Measurements from ENCODE around the gene WASHC4.

The WASHC4 gene

DNA sequence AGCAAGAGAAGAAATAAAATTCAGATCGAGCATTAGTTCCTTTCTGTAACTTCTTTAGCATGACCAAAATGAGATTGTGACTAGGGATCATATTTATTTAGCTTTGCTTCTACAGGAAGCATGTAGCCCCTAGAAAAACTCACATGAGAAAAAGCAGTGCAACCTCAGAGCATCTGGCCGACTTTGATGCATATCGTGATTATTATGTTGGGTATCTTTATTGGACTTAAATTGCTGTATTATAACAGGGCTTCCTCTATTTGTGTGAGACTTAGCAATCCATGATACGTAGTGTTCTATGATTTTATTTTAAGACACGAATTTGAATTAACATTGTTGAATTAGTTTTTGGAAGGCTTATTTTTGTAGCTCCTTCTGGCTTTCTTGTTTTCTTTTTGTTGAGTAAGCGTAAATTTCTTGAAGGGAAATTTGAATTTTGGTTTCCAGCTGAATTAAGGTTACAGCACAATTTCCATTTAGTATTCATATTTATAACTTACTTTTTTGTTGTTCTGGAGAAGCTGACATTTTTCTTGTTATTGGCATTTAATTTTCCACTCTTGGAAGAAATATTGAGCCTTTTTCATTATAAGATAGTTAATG, 33.9 kb downstream of the WASHC4 start:
- Histone ChIP-seq H3K4me3 (ENCODE audit: low read depth in 1 of 2, low read length in 2 of 2) (no peak overlapping the region), H3K9ac (ENCODE audit: low read depth, low read length) (no peak overlapping the region), H3K79me2 (ENCODE audit: insufficient read depth, low read length) (no peaks in the 10 kb centered on the region), H3K9me3 (ENCODE audit: insufficient read depth, low read length, severe bottlenecking) (no peaks in the 10 kb centered on the region), H3K36me3 (ENCODE audit: insufficient read depth, low read length) (peaks cover 75% of the 10 kb centered on the region), H2AFZ (ENCODE audit: low read depth, low read length) (no peak overlapping the region), H3K4me1 (ENCODE audit: insufficient read depth, low read length) (no peaks in the 10 kb centered on the region), H3K27me3 (ENCODE audit: insufficient read depth, low read length, poor library complexity) (no peaks in the 10 kb centered on the region), H3K27ac (ENCODE audit: low read length) (no peak overlapping the region), H4K20me1 (ENCODE audit: insufficient read depth, low read length) (no peaks in the 10 kb centered on the region), H3K4me2 (ENCODE audit: insufficient read depth, low read length) (no peak overlapping the region)
- ATAC-seq (ENCODE audit: insufficient read depth, low read depth) (no peak), DNase-seq (no peak)
- no peak for TF ChIP-seq EZH2 (IDR thresholded peaks at IDR 0.05; ENCODE audit: borderline replicate concordance, low read depth, low read length, severe bottlenecking)
- TF ChIP-seq, protein P1, sequence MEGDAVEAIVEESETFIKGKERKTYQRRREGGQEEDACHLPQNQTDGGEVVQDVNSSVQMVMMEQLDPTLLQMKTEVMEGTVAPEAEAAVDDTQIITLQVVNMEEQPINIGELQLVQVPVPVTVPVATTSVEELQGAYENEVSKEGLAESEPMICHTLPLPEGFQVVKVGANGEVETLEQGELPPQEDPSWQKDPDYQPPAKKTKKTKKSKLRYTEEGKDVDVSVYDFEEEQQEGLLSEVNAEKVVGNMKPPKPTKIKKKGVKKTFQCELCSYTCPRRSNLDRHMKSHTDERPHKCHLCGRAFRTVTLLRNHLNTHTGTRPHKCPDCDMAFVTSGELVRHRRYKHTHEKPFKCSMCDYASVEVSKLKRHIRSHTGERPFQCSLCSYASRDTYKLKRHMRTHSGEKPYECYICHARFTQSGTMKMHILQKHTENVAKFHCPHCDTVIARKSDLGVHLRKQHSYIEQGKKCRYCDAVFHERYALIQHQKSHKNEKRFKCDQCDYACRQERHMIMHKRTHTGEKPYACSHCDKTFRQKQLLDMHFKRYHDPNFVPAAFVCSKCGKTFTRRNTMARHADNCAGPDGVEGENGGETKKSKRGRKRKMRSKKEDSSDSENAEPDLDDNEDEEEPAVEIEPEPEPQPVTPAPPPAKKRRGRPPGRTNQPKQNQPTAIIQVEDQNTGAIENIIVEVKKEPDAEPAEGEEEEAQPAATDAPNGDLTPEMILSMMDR (IDR thresholded peaks at IDR 0.05; ENCODE audit: borderline replicate concordance, extremely low read depth, low read length, poor library complexity, severe bottlenecking) = no peak

DNA sequence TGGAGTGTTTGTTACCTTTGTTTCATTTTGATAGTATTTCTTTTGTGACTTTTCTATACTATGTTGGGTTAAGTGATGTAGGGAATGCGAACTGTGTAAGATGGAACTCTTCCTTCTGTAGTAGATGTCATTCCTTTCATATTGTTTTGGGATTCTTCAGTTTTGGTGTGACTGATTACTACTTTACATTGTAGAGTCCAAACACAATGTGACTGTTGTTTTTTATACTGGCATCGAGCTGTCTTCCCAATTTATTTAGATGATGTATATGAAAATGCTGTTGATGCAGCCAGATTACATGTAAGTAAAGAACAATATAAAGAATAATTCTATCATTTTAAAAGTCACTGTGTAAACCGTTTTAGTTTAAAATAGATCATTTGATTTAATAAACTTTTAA, 34.7 kb downstream of the WASHC4 start:
- no peak overlapping the region for H3K27ac ChIP-seq (ENCODE audit: low read length)
- H3K9me3 ChIP-seq (ENCODE audit: insufficient read depth, low read length, severe bottlenecking) = no peaks in the 10 kb centered on the region
- peaks cover 75% of the 10 kb centered on the region for H3K36me3 ChIP-seq (ENCODE audit: insufficient read depth, low read length)
- DNase-seq = no peak
- H4K20me1 ChIP-seq (ENCODE audit: insufficient read depth, low read length) = no peaks in the 10 kb centered on the region
- H3K4me2 ChIP-seq (ENCODE audit: insufficient read depth, low read length) = no peak overlapping the region
- TF ChIP-seq EZH2 (IDR thresholded peaks at IDR 0.05; ENCODE audit: borderline replicate concordance, low read depth, low read length, severe bottlenecking) = no peak
- TF ChIP-seq, protein P1 (IDR thresholded peaks at IDR 0.05; ENCODE audit: borderline replicate concordance, extremely low read depth, low read length, poor library complexity, severe bottlenecking) = no peak
- H3K27me3 ChIP-seq (ENCODE audit: insufficient read depth, low read length, poor library complexity) = no peaks in the 10 kb centered on the region
- no peaks in the 10 kb centered on the region for H3K4me1 ChIP-seq (ENCODE audit: insufficient read depth, low read length)
- no peaks in the 10 kb centered on the region for H3K79me2 ChIP-seq (ENCODE audit: insufficient read depth, low read length)
- no peak for ATAC-seq (ENCODE audit: insufficient read depth, low read depth)
- H3K4me3 ChIP-seq (ENCODE audit: low read depth in 1 of 2, low read length in 2 of 2) = no peak overlapping the region
- no peak overlapping the region for H2AFZ ChIP-seq (ENCODE audit: low read depth, low read length)
- no peak overlapping the region for H3K9ac ChIP-seq (ENCODE audit: low read depth, low read length)

DNA sequence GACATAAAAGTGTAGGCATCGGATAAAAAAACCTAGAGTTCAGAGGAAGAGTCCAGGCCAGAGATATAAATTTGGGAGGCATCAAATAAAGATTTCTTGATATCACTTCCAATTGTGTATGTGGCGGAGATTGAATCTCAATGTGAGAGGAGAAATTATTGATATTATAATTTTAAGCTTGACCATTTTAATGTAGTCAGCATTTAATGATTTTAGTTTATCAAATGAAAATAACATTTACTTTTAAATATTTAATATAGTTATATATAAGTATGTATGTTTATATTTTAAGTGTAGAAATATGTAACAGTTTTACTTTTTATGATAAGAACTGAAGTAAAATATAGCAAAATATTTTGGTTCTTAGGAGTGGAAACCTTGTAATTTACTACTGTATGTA, 48.7 kb downstream of the WASHC4 start:
- Histone ChIP-seq H3K4me3 (ENCODE audit: low read depth in 1 of 2, low read length in 2 of 2) (no peak overlapping the region), H3K9ac (ENCODE audit: low read depth, low read length) (no peak overlapping the region), H3K27ac (ENCODE audit: low read length) (no peak overlapping the region), H3K4me2 (ENCODE audit: insufficient read depth, low read length) (no peak overlapping the region), H3K9me3 (ENCODE audit: insufficient read depth, low read length, severe bottlenecking) (no peaks in the 10 kb centered on the region), H3K27me3 (ENCODE audit: insufficient read depth, low read length, poor library complexity) (no peaks in the 10 kb centered on the region), H4K20me1 (ENCODE audit: insufficient read depth, low read length) (no peaks in the 10 kb centered on the region), H2AFZ (ENCODE audit: low read depth, low read length) (no peak overlapping the region), H3K36me3 (ENCODE audit: insufficient read depth, low read length) (peaks cover 73% of the 10 kb centered on the region), H3K79me2 (ENCODE audit: insufficient read depth, low read length) (no peaks in the 10 kb centered on the region), H3K4me1 (ENCODE audit: insufficient read depth, low read length) (no peaks in the 10 kb centered on the region)
- DNase-seq = no peak
- ATAC-seq (ENCODE audit: insufficient read depth, low read depth) = no peak
- TF ChIP-seq, protein P1 (IDR thresholded peaks at IDR 0.05; ENCODE audit: borderline replicate concordance, extremely low read depth, low read length, poor library complexity, severe bottlenecking) = no peak
- TF ChIP-seq EZH2 (IDR thresholded peaks at IDR 0.05; ENCODE audit: borderline replicate concordance, low read depth, low read length, severe bottlenecking) = no peak
